HUDEP-2 (cell line): Measurements from ENCODE around the gene L1CAM.

Experiments used
- DNase-seq, 76 experiments: peaks; one replicate each; lab custom pipeline; 2025; ENCODE audit not compliant: unreplicated experiment in 76 of 76; lab: John Stamatoyannopoulos, UW

L1CAM gene

GRCh38 chrX:153813161-153813560 lies 72.8 kb downstream of the L1CAM start:
- no peak for DNase-seq

- no peak for DNase-seq
Observed at GRCh38 chrX:153812220-153812619, 73.8 kb downstream of the L1CAM start.
